SW480 (cell line): ENCODE results near the gene PKMYT1.

Source experiments
- DNase-seq: peaks from one replicate; pipeline ENCODE4 v3.0.0-alpha.2; 2016; ENCODE audit warnings: low spot score

The PKMYT1 gene

DNA sequence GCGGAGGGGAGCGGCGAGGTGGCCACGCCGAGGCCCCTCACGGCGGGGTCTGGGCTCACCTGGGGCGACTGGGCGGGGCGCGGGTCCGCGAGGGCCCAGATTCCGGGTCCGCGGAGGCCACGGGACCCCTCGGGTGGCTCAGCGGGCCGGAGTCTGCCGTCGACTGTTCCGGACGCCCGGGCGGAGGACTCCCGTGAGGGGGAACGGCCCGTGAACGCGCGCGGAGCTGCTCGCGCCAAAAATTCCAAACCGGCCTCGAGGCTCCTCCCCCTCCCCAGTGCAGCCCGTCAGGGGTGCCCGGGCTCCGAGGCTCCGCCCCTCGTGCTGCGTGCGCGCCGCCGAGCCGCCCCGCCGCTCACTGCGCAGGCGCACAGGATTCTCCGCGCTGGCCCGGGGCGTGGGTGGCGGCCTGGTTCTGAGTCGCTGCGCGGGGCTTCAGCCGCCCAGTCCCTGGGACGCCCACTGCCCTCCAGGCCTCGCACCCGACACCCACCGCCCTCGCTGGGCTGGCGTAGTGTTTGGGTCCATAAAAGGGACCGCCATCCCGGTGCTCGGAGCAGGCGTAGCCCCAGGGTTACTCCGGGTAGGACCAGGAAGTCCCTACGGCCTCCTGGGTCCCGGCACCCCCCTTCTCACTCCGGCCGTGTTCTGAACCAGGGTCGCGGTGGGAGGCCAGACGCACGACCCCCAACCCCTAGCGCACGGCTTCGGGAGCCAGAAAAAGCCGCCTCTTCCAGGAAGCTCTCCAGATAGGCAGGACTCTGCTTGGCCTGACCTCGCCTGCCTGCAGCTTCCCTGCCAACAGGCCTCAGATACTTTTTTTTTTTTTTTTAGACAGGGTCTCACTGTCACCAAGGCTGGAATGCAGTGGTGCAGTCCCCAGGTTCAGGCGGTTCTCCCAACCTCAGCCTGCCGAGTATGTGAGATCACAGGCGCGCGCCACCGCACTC is at the start of gene PKMYT1:
PKMYT1 (minus strand) TSS at position 220 of the 950 bp plus-strand sequence. CDS start 789 bp downstream, outside the sequence.
- DNase-seq = peak; percentile 81

DNA sequence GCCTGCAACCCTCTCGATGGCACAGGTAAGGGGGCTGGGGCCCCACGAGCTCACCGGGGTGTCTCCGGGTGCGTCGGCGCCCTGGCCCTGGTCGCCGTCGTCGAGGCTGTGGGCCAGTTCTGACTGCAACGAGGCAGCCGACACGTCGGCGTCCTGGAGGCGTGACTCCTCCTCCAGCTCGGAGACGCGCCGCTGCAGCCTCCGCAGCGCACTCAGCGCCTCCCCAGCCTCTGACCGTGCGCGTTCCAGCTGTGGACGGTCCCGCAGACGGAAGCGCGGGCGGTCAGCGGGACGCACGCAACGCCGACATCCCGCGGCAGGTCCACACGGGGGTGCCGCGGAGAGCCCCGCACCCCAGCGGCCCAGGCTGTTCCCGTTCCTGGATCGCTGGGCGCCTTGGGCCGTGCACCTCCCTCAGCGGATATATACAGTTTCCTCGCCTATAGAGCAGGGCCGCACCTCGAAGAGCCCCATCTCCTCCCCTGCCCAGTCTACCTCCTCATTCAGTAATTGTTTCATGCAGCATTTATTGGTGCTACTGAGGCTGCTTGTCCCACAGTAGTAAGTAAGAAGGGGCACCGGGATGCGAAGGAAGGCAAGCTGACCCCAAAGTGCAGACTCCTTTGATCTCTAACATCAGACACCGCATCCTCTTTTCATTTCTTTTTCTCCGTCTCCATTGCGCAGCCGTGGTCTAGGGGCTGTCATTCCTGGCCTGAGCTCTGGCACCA is 49.4 kb upstream of the PKMYT1 start:
- no peak for DNase-seq

DNA sequence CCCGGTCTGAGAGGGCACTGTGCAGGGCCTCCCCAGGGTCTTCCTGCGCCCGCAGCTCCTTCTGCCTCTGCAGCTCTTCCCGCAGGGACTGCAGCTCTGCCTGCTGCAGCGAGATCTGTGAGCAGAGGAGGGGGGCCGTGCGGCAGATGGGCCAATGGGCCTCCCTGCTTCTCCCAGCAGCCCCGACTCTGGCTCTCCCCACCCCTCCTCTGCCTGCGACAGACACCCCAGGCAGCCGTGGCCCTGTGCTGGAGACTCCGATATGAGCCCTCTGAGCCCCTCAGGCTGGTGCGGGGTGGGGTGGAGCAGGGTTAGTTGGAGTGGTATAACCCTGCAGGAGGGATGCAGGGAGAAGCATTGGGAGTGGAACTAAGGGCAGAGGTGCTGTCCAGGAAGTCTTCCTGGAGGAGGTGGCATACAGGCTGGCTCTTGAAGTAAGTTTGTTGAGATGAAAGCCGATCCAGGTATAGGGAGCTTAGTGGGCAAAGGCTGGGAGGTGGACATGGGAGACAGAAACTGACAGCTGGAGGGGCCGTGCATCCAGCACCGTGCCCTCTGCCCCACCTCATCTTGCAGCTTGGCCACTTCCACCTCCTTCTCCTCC is 48.6 kb upstream of the PKMYT1 start:
- DNase-seq = no peak

DNA sequence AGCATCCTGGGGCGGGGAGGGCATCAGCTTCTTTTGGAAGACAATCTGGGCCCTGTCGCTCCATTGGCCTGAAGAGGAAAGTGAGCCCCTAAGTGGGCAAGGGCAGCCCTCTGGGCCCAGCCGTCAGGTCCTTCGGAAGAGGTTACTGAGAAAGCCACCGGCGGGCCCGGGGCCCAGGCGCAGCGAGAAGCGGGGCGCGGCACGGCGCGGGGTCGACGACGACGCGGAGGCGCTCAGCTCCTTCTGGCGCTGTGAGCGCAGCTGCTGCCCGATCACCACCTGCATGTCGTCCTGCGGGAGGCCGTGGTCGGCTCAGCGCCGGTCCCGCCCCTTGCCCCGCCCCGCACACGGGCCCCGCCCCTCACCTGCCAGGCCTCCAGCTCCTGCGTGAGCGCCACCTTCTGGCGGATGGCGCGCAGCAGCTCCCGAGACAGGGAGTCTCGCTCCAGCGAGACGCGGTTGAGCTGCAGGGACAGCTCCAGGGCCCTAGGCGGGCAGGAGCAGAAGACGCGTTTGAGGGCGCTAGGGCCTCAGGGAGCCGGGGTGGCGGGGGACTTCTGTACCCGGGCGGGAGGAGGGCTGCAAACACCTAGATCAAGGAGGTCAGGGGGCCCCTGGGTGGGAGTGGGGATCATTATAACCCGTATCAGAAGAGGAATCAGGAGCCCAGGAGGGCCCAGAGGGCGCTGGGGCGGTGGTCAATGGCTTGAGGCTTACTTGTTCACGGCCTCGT is 47.9 kb upstream of the PKMYT1 start:
- peak; percentile 85 for DNase-seq

DNA sequence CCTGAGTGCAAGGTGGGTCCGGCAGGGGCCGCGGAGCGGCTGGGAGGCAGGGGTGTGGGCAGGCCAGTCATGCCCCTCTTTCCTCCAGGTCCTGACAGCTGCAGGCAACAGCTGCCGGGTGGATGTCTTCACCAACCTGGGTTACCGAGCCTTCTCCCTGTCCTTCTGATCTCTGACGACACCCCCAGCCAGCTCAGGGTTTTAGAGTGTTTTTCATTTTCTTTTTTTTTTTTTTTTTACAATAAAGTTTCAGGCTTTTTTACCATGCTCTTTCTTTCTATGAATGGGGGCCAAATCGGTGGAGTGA is 47.2 kb upstream of the PKMYT1 start:
- no peak for DNase-seq

DNA sequence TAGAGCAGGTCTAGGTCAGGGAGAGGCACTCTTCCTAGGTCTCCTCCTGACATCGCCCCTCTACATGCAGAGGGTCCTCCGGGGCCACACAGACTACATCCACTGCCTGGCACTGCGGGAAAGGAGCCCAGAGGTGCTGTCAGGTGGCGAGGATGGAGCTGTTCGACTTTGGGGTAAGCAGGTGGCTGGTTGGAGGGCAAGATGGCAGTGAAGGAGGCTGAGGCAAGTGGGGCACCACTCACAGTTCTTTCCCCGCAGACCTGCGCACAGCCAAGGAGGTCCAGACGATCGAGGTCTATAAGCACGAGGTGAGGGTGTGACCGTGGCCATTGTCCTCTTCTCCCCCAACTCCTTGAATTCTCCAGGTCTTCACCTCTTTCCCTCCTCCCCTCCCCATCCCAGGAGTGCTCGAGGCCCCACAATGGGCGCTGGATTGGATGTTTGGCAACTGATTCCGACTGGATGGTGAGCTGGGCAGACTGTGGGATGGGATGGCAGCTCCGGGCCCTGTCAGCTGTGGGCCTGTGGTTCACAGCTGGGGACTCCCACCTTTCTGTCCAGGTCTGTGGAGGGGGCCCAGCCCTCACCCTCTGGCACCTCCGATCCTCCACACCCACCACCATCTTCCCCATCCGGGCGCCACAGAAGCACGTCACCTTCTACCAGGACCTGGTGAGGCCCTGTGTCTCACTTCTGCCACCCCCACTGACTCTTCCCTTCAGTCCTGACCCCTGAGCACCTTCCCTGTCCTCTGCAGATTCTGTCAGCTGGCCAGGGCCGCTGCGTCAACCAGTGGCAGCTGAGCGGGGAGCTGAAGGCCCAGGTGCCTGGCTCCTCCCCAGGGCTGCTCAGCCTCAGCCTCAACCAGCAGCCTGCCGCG is 46.6 kb upstream of the PKMYT1 start:
- no peak for DNase-seq

DNA sequence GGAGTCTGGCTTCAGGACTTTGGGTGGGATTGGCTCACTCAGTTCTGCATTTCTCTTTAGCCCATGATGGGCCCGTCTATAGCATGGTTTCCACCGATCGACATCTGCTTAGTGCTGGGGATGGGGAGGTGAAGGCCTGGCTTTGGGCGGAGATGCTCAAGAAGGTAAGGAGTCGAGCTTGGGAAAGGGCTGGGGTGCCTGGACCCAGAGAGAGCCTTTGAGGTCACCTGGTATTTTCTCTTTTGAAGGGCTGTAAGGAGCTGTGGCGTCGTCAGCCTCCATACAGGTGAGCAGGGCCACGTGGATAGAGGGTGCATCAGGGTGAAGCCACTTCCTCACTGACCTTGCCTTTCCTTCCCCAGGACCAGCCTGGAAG is 45.7 kb upstream of the PKMYT1 start:
- DNase-seq = no peak

DNA sequence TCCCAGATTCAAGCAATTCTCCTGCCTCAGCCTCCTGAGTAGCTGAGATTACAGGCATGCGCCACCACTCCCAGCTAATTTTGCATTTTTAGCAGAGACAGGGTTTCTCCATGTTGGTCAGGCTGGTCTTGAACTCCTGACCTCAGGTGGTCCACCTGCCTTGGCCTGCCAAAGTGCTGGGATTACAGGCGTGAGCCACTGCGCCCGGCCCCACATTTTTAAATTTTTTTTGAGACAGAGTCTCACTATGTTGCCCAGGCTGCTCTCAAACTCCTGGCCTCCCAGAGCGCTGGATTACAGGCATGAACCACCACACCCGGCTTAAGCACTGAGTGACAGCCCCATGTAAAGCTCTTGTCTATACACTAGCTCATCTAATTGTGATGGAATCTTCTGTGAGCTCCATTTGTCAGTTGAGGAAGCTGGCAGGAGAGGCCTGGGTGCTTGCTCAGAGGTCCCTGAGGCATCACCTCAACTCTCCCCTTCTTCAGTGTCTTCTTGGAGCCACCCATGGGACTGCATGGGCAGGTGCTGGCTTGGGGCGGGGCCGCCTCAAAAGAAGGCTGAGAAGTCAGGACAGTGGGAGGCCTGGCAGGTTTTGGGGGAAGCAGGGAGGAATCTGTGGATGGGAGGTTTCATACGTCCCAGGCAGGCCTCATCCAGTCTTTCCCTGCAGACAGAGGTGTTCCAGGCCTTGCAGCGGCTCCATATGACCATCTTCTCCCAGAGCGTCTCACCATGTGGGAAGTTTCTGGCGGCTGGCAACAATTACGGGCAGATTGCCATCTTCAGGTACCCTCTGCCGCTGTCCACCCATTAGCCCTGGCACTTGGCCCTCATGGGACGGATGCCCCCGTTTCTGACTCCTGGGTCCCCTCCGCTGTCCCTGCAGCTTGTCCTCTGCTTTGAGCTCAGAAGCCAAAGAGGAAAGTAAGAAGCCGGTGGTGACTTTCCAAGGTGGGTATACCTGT is 45.1 kb upstream of the PKMYT1 start:
- DNase-seq = no peak

DNA sequence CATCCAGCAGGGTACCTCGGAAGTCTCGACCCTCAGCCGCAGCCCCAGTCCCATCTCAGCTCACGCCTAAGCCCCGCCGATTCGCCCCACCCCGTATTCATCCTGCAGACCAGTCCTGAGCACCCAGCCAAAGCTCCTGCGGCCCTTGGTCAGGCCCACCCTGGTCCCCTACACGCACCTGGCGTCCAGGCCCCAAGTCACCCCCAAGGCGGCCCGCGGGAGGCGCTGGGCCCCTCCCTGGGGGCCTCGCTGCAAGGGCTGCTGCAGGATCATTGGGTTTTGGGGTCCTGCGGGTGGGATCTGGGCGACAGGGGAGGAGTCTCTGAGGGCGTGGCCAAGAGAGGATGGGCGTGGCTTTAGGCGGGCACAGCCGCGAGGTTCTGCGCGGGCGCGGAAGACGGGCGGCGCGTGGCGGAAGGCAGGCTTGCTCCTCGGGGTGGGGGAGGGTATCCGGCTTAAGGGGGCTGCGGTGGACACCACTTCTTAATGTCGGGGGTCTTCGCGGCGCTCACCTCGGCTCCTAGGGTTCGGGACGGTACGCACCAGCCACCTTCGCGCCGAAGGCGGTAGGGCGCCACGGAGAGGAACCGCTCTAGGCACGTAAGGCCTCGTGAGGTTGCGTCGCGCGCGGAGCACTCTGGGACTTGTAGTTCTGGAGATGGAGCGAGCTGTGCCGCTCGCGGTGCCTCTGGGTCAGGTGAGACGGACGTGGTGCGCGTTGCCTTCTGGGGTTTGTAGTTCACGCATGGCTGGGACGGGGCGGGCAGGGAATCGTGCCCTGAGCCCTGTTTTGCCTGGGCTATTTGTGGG is 43.6 kb upstream of the PKMYT1 start, which contains the start of the genes HCFC1R1 and THOC6:
HCFC1R1 (minus strand) TSS at position 274 of the 810 bp plus-strand sequence; CDS start at position 273, 1 bp downstream.
THOC6 (plus strand) TSS at position 367 of the 810 bp plus-strand sequence; CDS start at position 659, 292 bp downstream.
- peak; percentile 96 for DNase-seq

DNA sequence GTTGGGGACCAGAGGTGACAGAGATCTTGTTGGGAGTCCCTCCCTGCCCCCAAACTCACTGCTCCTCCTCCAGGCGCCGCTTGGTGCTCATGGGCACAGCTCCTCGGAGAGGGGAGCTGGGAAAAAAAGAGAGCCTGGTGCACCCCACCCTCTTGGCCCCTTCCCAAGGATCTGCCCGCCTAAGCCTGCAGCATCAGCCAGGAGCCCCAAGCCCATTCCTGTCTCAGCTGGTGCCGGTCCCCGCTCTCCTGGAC is 43.1 kb upstream of the PKMYT1 start:
- DNase-seq = peak; percentile 88

DNA sequence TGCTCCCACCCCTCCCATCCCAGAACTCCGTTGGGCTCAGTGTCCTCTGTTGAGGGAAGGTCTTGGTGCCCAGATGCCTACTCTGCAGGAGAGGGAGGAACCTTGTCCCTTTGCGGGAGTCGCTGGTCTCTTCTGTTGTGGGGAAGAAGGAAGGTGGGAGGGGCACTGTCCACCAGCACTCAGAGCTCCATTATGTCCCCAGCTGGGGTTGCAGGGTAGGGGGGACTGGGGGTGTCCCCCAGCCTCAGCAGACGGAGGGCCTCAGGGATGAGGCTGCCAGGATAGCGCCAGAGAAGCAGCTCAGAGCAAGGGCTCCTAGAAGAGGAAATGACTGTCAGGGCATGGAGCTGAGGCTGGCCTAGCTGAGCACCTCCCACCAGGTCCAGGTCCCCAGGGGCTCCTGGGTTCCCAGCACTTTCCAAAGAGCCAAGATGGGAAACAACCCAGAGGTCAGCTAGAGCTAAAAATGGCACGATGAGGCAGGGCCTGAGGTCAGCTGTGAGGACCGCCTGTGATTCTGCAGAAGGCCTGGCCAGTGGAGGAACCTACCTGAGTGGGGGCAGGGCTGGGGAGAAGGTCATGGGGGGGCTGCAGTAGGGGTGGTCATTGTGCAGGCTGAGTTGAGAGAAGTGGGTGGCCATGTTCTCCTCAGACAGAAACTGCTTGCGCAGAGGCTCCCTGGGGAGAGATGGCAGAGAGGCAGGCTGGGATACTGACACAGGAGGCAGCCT is 42.6 kb upstream of the PKMYT1 start:
- DNase-seq = no peak

DNA sequence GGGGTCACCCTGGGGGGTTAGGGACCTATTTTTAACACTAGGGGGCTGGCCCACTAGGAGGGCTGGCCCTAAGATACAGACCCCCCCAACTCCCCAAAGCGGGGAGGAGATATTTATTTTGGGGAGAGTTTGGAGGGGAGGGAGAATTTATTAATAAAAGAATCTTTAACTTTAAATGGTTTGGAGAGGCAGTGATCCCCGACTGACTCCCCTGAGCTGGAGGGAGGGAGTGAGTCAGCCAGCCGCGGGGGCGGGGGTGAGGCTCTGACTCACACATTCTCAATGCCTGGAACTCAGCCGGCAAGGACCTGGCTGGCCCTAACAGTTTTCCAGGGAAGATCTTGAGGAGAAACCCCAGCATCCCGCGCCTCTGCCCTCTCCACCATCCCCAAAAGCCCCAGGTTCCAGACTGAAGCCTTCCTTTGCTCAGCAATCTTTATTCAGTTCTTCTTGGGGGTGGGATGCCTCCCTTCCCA is 42.0 kb upstream of the PKMYT1 start:
- peak; percentile 90 for DNase-seq

DNA sequence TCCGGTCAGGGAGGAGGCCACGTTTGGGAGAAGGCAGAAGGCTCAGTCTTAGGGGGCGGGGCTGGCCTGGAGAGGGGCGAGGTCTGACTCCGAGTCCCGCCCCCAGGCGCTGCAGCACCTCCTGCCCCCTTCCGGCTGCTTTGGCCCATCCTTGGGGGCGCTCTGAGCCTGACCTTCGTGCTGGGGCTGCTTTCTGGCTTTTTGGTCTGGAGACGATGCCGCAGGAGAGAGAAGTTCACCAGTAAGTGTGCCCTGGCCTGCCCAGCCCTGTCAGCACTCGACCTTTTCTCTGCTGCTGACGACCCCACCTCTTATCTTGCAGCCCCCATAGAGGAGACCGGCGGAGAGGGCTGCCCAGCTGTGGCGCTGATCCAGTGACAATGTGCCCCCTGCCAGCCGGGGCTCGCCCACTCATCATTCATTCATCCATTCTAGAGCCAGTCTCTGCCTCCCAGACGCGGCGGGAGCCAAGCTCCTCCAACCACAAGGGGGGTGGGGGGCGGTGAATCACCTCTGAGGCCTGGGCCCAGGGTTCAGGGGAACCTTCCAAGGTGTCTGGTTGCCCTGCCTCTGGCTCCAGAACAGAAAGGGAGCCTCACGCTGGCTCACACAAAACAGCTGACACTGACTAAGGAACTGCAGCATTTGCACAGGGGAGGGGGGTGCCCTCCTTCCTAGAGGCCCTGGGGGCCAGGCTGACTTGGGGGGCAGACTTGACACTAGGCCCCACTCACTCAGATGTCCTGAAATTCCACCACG is 41.4 kb upstream of the PKMYT1 start:
- peak; percentile 87 for DNase-seq

DNA sequence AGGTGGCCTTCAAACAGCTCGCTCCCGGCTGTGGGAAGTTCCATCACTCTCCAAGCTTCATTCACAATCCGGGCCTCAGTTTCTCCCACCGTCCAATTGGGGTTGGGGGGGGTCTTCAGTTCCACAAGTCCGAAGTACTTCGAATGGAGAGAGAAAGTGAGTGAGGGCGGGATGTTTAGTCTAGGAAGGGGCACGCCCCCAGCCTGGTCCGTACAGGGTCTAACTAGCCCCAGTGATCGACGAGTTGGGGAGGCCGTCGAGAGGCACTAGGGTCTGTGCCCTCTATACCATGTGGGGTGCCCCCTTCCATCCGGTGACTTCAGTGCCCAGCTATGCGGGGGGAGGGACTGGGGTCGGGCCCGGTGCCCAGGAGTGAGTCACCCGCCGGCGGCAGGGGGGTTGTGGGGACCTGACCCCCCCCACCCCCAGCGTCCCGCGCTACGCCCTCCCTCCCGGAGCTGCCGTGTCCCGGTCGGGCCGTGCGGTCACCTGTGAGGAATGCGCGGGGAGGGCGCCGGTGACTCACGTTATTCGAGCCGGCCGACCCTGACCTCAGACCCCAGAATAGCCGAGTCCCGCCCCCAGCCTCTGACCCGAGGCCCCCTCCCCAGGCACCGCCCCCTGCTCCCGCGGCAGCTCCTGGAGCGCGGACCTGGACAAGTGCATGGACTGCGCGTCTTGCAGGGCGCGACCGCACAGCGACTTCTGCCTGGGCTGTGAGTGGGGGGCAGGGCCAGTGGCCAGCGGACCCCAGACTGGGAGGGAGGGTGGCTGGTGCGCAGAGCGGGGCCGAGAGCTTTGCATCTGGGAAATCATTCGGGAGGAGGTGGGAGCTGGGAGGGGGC is 40.6 kb upstream of the PKMYT1 start:
- peak; percentile 93 for DNase-seq

DNA sequence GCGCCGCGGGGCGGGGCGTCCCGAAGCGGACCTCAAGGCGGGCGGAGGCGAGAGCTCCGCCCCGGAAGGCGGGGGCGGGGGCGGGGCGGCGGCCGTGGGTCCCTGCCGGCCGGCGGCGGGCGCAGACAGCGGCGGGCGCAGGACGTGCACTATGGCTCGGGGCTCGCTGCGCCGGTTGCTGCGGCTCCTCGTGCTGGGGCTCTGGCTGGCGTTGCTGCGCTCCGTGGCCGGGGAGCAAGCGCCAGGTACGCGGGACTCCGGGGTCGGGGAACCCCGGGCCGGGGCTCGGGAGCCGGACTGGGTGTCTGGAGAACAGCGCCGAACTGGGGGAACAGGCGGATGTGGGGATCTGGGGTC is 40.0 kb upstream of the PKMYT1 start, which contains the start of gene TNFRSF12A:
TNFRSF12A (plus strand) TSS at position 122 of the 357 bp plus-strand sequence; CDS start at position 152, 30 bp downstream.
- peak; percentile 71 for DNase-seq

DNA sequence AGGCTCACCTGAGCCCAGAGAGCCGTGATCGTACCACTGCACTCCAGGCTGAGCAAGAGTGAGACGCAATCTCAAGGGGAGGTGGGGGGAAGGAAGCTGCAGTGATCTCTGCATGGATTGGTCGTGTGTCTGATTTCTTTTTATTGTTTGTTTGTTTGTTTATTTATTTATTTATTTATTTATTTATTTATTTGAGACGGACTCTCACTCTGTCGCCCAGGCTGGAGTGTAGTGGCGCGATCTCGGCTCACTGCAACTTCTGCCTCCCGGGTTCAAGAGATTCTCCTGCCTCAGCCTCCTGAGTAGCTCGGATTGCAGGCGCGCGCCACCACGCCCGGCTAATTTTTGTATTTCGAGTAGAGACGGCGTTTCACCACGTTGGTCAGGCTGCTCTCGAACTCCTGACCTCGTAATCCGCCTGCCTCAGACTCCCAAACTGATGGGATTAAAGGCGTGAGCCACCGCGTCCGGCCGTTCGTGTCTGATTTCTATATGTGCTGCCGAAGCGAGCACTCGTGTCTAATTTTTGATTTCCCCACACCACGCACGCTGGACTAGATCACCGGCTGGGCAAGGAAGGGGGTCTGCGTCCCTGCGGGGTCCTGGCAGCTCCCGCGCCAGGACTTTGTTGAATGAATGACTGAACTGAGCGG is 39.5 kb upstream of the PKMYT1 start:
- DNase-seq = no peak
